ENCODE measurements around the gene ZNF683. TPM values are rescaled to one million over a fixed set of nuclear protein-coding genes. Genes with fewer than 3 reads are reported as not detected.
A peak's percentile ranks its signal among the peaks of the same experiment; 100 is the strongest.

ZNF683 gene
- total RNA-seq, 6 donors from 2014 or later: 0.30 to 1.3 (median 0.72) TPM; not detected in 1

DNA sequence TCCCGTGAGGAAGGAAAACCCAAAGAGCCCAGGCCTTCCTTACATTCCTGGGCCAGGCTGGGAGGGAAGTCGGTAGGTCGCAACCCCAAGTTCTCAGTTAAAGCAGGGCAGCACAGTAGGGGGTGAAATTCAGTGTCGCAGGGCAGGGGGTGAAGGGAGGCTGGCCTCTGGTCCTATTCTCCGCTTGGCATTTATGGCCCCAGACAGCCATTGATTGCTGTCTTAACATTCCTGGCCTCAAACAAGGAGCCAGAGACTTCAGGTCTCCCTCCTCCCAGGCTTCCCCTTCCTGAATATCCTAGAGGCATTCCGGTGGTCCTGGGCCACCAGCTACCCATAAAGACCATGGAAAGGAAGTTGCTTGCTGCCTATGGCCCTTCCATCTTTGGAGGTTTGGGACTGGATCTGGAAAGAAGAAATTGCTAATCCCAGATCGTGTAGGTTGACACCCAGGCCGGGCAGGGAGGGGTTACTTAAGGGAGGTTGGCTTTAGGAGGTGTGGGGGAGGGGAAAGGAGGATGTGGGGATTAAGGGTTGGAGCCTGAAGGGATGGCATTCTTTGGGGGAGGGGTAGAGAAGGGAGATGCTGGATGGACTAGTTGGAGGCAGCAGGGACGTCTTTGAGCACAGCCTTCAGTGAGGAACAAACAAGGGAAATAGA is 39.8 kb upstream of the ZNF683 start:
- no peak overlapping the region for H3K27ac ChIP-seq
- no peak for ATAC-seq (ENCODE audit: low FRiP score in 2 of 2)
- H3K9me3 ChIP-seq: no peaks in the 10 kb centered on the region
- peaks cover 2 to 40% (median 23%) of the 10 kb centered on the region in 4 donors for H3K27me3 ChIP-seq
- TF ChIP-seq POLR2A (IDR thresholded peaks at IDR 0.05): no peak
- TF ChIP-seq, protein P1, sequence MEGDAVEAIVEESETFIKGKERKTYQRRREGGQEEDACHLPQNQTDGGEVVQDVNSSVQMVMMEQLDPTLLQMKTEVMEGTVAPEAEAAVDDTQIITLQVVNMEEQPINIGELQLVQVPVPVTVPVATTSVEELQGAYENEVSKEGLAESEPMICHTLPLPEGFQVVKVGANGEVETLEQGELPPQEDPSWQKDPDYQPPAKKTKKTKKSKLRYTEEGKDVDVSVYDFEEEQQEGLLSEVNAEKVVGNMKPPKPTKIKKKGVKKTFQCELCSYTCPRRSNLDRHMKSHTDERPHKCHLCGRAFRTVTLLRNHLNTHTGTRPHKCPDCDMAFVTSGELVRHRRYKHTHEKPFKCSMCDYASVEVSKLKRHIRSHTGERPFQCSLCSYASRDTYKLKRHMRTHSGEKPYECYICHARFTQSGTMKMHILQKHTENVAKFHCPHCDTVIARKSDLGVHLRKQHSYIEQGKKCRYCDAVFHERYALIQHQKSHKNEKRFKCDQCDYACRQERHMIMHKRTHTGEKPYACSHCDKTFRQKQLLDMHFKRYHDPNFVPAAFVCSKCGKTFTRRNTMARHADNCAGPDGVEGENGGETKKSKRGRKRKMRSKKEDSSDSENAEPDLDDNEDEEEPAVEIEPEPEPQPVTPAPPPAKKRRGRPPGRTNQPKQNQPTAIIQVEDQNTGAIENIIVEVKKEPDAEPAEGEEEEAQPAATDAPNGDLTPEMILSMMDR (IDR thresholded peaks at IDR 0.05): no peak
- no peak for TF ChIP-seq EP300 (IDR thresholded peaks at IDR 0.05)
- no peak for TF ChIP-seq POLR2AphosphoS5 (IDR thresholded peaks at IDR 0.05)
- peaks cover 0 to 7% (median 2%) of the 10 kb centered on the region in 4 donors for H3K4me1 ChIP-seq
- no peaks in the 10 kb centered on the region for H3K36me3 ChIP-seq
- DNase-seq: no peak
- 10 to 13% methylated on average over 9 of the region's 9 CpGs for WGBS, 2 donors
- H3K4me3 ChIP-seq: no peak overlapping the region

DNA sequence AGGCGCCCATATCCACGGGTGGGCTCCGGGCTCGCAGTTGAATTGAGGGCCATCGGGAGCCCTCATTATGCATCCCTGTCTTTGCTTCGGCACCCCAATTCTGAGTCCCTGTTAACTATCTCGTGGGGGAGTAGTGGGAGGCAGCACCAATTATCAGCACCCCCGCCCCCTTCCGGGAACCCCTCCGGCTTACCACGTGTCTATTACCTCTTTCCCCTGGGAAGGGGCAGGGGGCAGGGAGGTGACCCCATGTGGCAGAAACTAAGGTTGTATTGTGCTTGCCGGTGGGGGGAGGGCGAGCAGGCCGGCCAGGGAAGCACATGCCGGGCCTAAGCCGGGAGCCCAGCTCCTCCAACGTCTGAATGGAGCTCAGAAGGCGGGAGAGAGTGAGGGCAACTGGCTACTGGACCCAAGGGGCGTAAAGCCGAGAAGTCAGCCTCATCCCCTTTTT is 39.1 kb upstream of the ZNF683 start:
- no peak for DNase-seq
- H3K4me3 ChIP-seq: no peak overlapping the region
- H3K27me3 ChIP-seq: peaks cover 2 to 40% (median 23%) of the 10 kb centered on the region in 4 donors
- no peak for ATAC-seq (ENCODE audit: low FRiP score in 2 of 2)
- TF ChIP-seq POLR2A (IDR thresholded peaks at IDR 0.05): no peak
- TF ChIP-seq, protein P1 (IDR thresholded peaks at IDR 0.05): no peak
- no peak for TF ChIP-seq EP300 (IDR thresholded peaks at IDR 0.05)
- no peak for TF ChIP-seq POLR2AphosphoS5 (IDR thresholded peaks at IDR 0.05)
- H3K27ac ChIP-seq: no peak overlapping the region
- WGBS, 2 donors: 12 to 19% methylated on average over 11 to 18 of the region's 20 CpGs
- H3K36me3 ChIP-seq: no peaks in the 10 kb centered on the region
- no peaks in the 10 kb centered on the region for H3K9me3 ChIP-seq
- peaks cover 0 to 7% (median 2%) of the 10 kb centered on the region in 4 donors for H3K4me1 ChIP-seq

DNA sequence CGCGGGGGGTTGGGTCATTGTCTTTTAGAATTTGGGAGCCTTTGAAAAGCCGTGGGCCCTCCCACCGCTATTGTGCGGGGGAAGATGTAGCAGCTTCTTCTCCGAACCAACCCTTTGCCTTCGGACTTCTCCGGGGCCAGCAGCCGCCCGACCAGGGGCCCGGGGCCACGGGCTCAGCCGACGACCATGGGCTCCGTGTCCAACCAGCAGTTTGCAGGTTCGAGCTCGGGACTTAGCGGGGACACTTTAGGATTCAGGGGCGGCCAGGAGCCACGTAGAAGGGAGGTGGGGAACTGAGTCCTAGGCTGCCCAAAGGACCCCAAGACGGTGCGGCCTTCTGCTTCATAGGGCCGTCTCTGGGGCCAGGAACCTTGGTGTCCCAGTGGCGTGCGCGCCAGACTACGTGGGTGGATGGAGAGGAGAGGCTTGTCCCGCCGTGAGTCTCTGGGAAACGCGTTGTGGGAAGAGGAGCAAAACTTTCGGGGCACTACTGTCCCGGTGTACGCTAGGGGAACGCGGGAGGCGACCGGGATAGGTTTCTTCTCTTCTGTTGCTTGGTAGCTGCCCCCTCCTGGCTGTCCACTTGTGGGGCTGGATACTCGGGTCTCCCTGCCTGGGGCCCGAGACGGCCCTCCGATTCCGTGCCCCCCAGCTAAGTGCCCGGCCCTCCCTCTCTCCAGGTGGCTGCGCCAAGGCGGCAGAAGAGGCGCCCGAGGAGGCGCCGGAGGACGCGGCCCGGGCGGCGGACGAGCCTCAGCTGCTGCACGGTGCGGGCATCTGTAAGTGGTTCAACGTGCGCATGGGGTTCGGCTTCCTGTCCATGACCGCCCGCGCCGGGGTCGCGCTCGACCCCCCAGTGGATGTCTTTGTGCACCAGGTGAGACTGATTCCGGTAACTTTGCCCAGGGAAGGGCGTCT is 38.4 kb upstream of the ZNF683 start, which contains the start of gene LIN28A:
LIN28A (plus strand) TSS at position 112 of the 918 bp plus-strand sequence; CDS start at position 187, 75 bp downstream.
- Histone ChIP-seq H3K4me3 (no peak within 1 kb of the TSS), H3K27ac (no peak within 1 kb of the TSS), H3K9me3 (no peaks in the 10 kb centered on the region), H3K27me3 (peaks cover 2 to 40% (median 23%) of the 10 kb centered on the region in 4 donors), H3K4me1 (peaks cover 0 to 7% (median 2%) of the 10 kb centered on the region in 4 donors), H3K36me3 (no peaks in the 10 kb centered on the region)
- DNase-seq (peak in 1 of 2 donors; percentile 81), ATAC-seq (ENCODE audit: low FRiP score in 2 of 2) (no peak)
- TF ChIP-seq, protein P1 (IDR thresholded peaks at IDR 0.05): no peak
- no peak for TF ChIP-seq EP300 (IDR thresholded peaks at IDR 0.05)
- TF ChIP-seq POLR2AphosphoS5 (IDR thresholded peaks at IDR 0.05): no peak
- no peak for TF ChIP-seq POLR2A (IDR thresholded peaks at IDR 0.05)
- 3 to 4% methylated on average over 9 to 43 of the region's 70 CpGs for WGBS, 2 donors

DNA sequence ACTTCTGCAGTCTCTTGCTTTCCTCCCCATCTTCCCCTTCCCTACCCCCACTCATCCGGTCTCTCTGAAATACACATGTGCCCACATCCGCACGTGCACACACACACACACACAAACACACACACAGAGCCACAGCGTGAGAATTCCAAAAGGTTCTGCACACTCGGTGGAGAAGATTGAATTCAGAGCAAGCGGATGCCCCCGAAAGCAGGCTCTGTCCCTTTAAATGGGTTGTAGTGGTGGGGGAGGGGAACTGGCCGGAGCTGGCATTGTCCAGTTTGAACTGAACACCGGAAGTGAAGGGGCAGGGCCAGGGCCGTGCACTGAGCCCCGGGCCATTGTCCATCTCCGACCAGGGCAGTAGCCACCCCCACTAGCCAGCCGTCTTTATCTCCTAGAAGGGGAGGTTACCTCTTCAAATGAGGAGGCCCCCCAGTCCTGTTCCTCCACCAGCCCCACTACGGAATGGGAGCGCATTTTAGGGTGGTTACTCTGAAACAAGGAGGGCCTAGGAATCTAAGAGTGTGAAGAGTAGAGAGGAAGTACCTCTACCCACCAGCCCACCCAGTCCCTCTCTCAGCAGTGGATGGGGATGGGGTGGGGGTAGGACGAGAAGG is 36.7 kb upstream of the ZNF683 start:
- Histone ChIP-seq H3K4me1 (peaks cover 0 to 7% (median 2%) of the 10 kb centered on the region in 4 donors), H3K27me3 (peaks cover 2 to 37% (median 22%) of the 10 kb centered on the region in 4 donors), H3K9me3 (no peaks in the 10 kb centered on the region), H3K36me3 (no peaks in the 10 kb centered on the region), H3K4me3 (no peak overlapping the region), H3K27ac (no peak overlapping the region)
- TF ChIP-seq EP300 (IDR thresholded peaks at IDR 0.05) (no peak), POLR2A (IDR thresholded peaks at IDR 0.05) (no peak), POLR2AphosphoS5 (IDR thresholded peaks at IDR 0.05) (no peak)
- TF ChIP-seq, protein P1 (IDR thresholded peaks at IDR 0.05): no peak
- 3% methylated on average over 14 to 15 of the region's 16 CpGs for WGBS, 2 donors
- DNase-seq (no peak), ATAC-seq (ENCODE audit: low FRiP score in 2 of 2) (no peak)

All from upper lobe of left lung (tissue), 6 donors.